Measurements from ENCODE around the gene PFN1.

Gene PFN1

DNA sequence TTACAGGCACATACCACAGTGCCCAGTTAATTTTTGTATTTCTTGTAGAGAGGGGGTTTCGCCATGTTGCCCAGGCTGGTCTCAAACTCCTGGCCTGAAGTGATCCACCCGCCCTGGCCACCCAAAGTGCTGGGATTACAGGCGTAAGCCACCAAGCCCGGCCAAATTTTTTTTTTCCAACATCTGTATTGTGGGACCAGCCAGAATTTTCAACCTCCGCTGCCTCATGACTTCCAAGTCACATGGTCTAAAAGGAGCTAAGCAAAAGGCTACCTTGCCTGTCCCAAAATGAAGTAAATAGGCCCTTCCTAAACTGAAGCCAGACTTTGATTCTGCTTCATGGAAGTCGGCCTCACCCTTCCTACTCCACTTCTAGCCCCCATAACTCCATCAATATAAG, 23.5 kb upstream of the PFN1 start:
- Histone ChIP-seq H3K4me3 (ENCODE audit: insufficient read length, low read depth) (no peak overlapping the region), H3K36me3 (ENCODE audit: insufficient read depth, insufficient read length, low read length) (peaks cover 44% of the 10 kb centered on the region), H3K9me3 (ENCODE audit: insufficient read depth, low read length) (no peaks in the 10 kb centered on the region), H3K4me1 (ENCODE audit: insufficient read depth, insufficient read length) (peaks cover 9% of the 10 kb centered on the region), H3K27me3 (ENCODE audit: insufficient read depth, insufficient read length) (peaks cover 7% of the 10 kb centered on the region), H3K9ac (ENCODE audit: insufficient read length, low read depth) (no peak overlapping the region)
- DNase-seq (ENCODE audit: low read depth, low spot score): no peak
- TF ChIP-seq ZNF274 (IDR thresholded peaks at IDR 0.05; ENCODE audit: low read depth, low read length): no peak
- no peak for TF ChIP-seq YY1 (IDR thresholded peaks at IDR 0.05; ENCODE audit: insufficient read depth, insufficient read length)
- TF ChIP-seq SUZ12 (IDR thresholded peaks at IDR 0.05; ENCODE audit: extremely low read depth, insufficient read depth, insufficient read length): no peak

DNA sequence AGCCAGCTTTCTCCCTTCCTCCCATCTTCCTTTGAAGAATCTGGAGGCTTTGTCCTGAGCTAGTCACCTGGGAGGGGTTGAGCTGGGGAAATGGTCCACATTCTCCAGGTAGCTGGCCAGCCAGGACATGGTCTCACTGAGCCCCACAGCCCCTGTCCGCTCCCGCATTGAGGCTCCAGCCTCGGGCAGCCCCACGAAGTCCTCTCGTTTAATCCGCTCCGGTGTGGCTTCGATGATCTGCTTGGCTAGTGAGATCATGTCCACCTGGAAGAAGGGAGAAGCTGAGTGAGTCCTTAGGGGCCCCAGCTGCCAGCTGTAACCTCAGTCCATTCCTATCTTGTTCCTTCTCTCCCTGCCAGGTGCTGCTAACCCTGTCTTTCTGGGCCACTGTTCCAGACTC, 21.9 kb upstream of the PFN1 start:
- peaks cover 45% of the 10 kb centered on the region for H3K36me3 ChIP-seq (ENCODE audit: insufficient read depth, insufficient read length, low read length)
- TF ChIP-seq ZNF274 (IDR thresholded peaks at IDR 0.05; ENCODE audit: low read depth, low read length): no peak
- TF ChIP-seq SUZ12 (IDR thresholded peaks at IDR 0.05; ENCODE audit: extremely low read depth, insufficient read depth, insufficient read length): no peak
- no peak for TF ChIP-seq YY1 (IDR thresholded peaks at IDR 0.05; ENCODE audit: insufficient read depth, insufficient read length)
- H3K9me3 ChIP-seq (ENCODE audit: insufficient read depth, low read length): no peaks in the 10 kb centered on the region
- DNase-seq (ENCODE audit: low read depth, low spot score): no peak
- H3K4me3 ChIP-seq (ENCODE audit: insufficient read length, low read depth): no peak overlapping the region
- H3K27me3 ChIP-seq (ENCODE audit: insufficient read depth, insufficient read length): peaks cover 3% of the 10 kb centered on the region
- H3K4me1 ChIP-seq (ENCODE audit: insufficient read depth, insufficient read length): peaks cover 9% of the 10 kb centered on the region
- H3K9ac ChIP-seq (ENCODE audit: insufficient read length, low read depth): no peak overlapping the region

DNA sequence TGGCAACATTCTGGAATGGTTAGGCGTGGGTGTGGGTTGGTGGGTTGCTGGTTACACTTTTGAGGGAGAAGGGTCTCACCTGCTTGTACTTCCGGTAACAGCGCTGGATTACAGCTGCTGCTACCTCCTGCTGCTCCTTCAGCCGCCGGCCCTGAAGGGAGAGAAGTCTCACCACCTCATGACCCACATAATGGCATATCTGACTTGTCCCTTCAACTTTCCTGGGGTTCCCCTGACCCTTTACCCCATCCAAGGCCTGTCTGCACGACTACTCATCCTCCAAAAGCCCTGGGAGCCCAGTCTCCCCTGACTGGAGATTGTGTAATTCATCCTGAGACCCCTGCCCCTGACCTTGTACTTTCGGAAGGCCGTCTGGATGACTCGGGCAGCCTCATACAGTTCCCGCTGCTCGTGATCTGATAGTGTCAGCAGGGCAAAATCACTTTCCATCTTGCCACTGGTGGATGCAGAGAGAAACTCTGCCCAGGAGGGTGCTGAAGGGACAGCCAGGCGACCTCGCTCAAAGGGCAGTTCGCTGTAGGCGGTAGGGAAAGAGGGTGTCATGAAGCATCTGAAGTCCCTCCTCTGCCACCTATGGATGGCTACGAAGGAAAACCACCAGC, 21.3 kb upstream of the PFN1 start:
- TF ChIP-seq YY1 (IDR thresholded peaks at IDR 0.05; ENCODE audit: insufficient read depth, insufficient read length) (no peak), ZNF274 (IDR thresholded peaks at IDR 0.05; ENCODE audit: low read depth, low read length) (no peak), SUZ12 (IDR thresholded peaks at IDR 0.05; ENCODE audit: extremely low read depth, insufficient read depth, insufficient read length) (no peak)
- Histone ChIP-seq H3K9ac (ENCODE audit: insufficient read length, low read depth) (peak overlapping the region; percentile 95), H3K9me3 (ENCODE audit: insufficient read depth, low read length) (no peaks in the 10 kb centered on the region), H3K27me3 (ENCODE audit: insufficient read depth, insufficient read length) (peaks cover 3% of the 10 kb centered on the region), H3K4me1 (ENCODE audit: insufficient read depth, insufficient read length) (peaks cover 9% of the 10 kb centered on the region), H3K36me3 (ENCODE audit: insufficient read depth, insufficient read length, low read length) (peaks cover 49% of the 10 kb centered on the region), H3K4me3 (ENCODE audit: insufficient read length, low read depth) (peak overlapping the region; percentile 91)
- no peak for DNase-seq (ENCODE audit: low read depth, low spot score)

DNA sequence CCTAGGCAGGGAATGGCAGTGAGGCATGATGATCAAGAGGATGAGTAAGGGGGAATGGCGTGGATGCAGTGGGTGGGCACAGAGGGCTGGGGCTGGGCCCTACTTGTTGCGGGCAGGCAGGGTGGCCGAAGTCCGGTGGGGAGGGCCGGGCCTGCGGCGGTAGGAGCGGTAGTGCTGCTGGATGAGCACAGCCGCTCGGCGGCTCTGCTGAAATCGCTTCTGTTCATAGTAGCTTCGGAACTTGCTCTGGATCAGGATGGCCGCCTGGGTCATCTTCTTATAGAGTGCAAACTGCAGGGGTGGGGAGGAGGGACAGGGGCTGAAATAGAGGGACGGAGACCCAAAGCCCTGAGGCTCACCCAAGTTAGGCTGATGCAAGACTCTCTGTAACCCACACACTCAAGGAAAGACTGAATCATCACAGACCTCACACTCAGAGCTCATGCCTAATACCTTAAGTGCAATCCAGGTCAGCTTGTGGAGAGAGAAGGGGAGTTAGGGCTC, 20.8 kb upstream of the PFN1 start:
- peak overlapping the region; percentile 91 for H3K4me3 ChIP-seq (ENCODE audit: insufficient read length, low read depth)
- no peak for TF ChIP-seq SUZ12 (IDR thresholded peaks at IDR 0.05; ENCODE audit: extremely low read depth, insufficient read depth, insufficient read length)
- no peak for TF ChIP-seq ZNF274 (IDR thresholded peaks at IDR 0.05; ENCODE audit: low read depth, low read length)
- TF ChIP-seq YY1 (IDR thresholded peaks at IDR 0.05; ENCODE audit: insufficient read depth, insufficient read length): no peak
- H3K9me3 ChIP-seq (ENCODE audit: insufficient read depth, low read length): no peaks in the 10 kb centered on the region
- H3K9ac ChIP-seq (ENCODE audit: insufficient read length, low read depth): peak overlapping the region; percentile 95
- peaks cover 44% of the 10 kb centered on the region for H3K36me3 ChIP-seq (ENCODE audit: insufficient read depth, insufficient read length, low read length)
- H3K27me3 ChIP-seq (ENCODE audit: insufficient read depth, insufficient read length): no peaks in the 10 kb centered on the region
- no peak for DNase-seq (ENCODE audit: low read depth, low spot score)
- peaks cover 9% of the 10 kb centered on the region for H3K4me1 ChIP-seq (ENCODE audit: insufficient read depth, insufficient read length)

DNA sequence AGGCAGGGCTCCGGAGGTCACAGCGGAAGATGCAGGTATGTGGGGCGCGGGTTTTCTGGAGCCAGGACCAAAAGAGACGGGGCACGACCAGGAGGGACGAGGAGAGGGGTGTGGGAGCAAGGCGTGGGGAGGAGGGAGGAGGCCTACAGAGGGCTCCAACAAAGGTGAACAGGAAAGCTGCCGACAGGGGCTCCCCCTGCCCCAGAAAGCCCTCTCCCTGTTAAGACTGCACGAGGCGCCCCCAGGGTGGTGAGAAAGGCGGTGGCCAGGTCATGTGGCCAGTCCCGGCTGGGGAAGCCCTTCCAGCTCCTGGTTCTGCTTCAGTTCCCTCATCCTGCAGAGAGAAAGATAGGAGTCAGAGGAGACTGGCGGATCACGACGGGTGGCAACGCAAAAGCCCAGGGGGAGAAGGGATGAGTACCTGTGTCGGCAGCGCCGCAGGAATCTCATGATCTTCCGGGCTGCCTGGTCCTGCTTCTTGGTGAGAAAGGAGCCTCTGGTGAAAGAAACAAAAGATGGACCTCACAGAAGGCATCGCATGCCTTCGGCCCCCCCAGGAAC, 20.2 kb upstream of the PFN1 start:
- no peak for TF ChIP-seq YY1 (IDR thresholded peaks at IDR 0.05; ENCODE audit: insufficient read depth, insufficient read length)
- TF ChIP-seq SUZ12 (IDR thresholded peaks at IDR 0.05; ENCODE audit: extremely low read depth, insufficient read depth, insufficient read length): no peak
- TF ChIP-seq ZNF274 (IDR thresholded peaks at IDR 0.05; ENCODE audit: low read depth, low read length): no peak

DNA sequence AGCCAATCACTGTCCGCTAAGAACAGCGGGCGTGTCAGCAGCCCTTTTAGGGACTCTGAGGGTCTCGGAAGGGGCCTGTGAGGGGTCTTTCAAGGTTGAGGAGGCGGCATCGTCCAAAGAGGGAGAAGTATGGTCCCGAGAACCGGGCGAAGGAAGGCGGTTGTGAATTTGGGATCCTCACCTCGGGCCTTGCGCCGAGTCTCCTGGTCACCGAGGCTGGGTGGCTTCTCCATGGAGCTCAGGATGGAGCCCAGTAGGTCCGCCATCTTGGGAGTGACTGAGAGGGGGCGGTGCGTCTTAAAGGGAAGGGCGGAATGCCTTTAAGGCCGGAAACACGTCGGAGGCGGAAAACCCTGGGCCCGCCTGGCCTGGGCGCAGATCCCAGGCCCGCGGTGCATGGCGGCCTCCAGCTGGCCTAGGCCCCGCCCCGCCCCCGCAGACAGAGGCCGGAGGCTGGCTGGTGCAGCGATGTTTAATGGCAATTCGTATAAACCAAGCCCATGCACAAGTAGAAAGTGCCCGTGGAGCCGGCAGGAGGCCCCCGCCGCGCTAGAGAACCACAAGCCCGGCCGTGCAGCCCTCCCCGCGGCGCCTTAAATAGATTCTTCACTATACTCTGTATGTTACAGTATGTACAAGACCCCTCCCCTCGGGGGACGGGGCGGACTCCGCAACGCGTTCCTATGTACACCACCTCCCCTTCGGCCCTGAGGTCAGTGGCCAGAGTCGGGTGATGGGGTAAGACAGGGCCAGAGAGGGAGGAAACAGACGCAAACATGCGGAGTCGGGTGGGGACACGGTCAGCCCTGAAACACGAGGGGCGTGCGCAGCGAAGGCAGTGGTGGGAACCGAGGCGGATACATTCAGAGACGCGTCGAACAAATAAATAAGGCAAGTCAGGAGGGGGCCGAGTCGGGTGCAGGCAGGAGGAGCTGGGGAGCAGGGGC, 19.5 kb upstream of the PFN1 start, which contains the start of gene SPAG7:
SPAG7 (minus strand) TSS at position 279 of the 947 bp plus-strand sequence; CDS start at position 266, 13 bp downstream.
- peaks cover 39% of the 10 kb centered on the region for H3K36me3 ChIP-seq (ENCODE audit: insufficient read depth, insufficient read length, low read length)
- peak within 1 kb of the TSS; percentile 95 for H3K9ac ChIP-seq (ENCODE audit: insufficient read length, low read depth)
- H3K9me3 ChIP-seq (ENCODE audit: insufficient read depth, low read length): no peaks in the 10 kb centered on the region
- H3K27me3 ChIP-seq (ENCODE audit: insufficient read depth, insufficient read length): no peaks in the 10 kb centered on the region
- peaks cover 9% of the 10 kb centered on the region for H3K4me1 ChIP-seq (ENCODE audit: insufficient read depth, insufficient read length)
- DNase-seq (ENCODE audit: low read depth, low spot score): peak; percentile 91
- H3K4me3 ChIP-seq (ENCODE audit: insufficient read length, low read depth): peak within 1 kb of the TSS; percentile 91
- TF ChIP-seq ZNF274 (IDR thresholded peaks at IDR 0.05; ENCODE audit: low read depth, low read length) (no peak), YY1 (IDR thresholded peaks at IDR 0.05; ENCODE audit: insufficient read depth, insufficient read length) (peak; percentile 82), SUZ12 (IDR thresholded peaks at IDR 0.05; ENCODE audit: extremely low read depth, insufficient read depth, insufficient read length) (no peak)

More for the DNA sequence above, 20.2 kb upstream of the PFN1 start:
- H3K4me1 ChIP-seq (ENCODE audit: insufficient read depth, insufficient read length): peaks cover 9% of the 10 kb centered on the region
- H3K4me3 ChIP-seq (ENCODE audit: insufficient read length, low read depth): peak overlapping the region; percentile 91
- DNase-seq (ENCODE audit: low read depth, low spot score): no peak
- H3K27me3 ChIP-seq (ENCODE audit: insufficient read depth, insufficient read length): no peaks in the 10 kb centered on the region
- peaks cover 43% of the 10 kb centered on the region for H3K36me3 ChIP-seq (ENCODE audit: insufficient read depth, insufficient read length, low read length)
- peak overlapping the region; percentile 95 for H3K9ac ChIP-seq (ENCODE audit: insufficient read length, low read depth)
- no peaks in the 10 kb centered on the region for H3K9me3 ChIP-seq (ENCODE audit: insufficient read depth, low read length)

Data from NT2/D1 (cell line).